Thymus (tissue), 11 donors: ENCODE data around the gene LCLAT1. TPM values are rescaled to one million over a fixed set of nuclear protein-coding genes. Genes with fewer than 3 reads are reported as not detected.

Experiments used
- DNase-seq, 9 donors: peaks; one replicate each; pipeline ENCODE4 v3.0.0-alpha.2; 2013; ENCODE audit warnings: low spot score in 9 of 9, low read depth in 6 of 9, missing footprints in 1 of 9
- H3K27ac ChIP-seq, 2 donors: one replicate each; pipeline ENCODE4 v1.5.1; 2013; ENCODE audit warnings: control low read depth in 1 of 2, low read depth in 1 of 2, low read length in 1 of 2, mild to moderate bottlenecking in 1 of 2, moderate library complexity in 1 of 2
- H3K27me3 ChIP-seq, 2 donors: one replicate each; pipeline ENCODE4 v1.5.1; 2013; ENCODE audit warnings: low read length in 1 of 2; ENCODE audit not compliant: control insufficient read depth in 2 of 2, insufficient read depth in 1 of 2
- H3K36me3 ChIP-seq, 2 donors: one replicate each; pipeline ENCODE4 v1.5.1; 2013; ENCODE audit warnings: low read length in 1 of 2, mild to moderate bottlenecking in 1 of 2, moderate library complexity in 1 of 2; ENCODE audit not compliant: control insufficient read depth in 2 of 2, insufficient read depth in 2 of 2
- H3K4me1 ChIP-seq, 2 donors: one replicate each; pipeline ENCODE4 v1.5.1; 2013; ENCODE audit warnings: low read length in 2 of 2; ENCODE audit not compliant: control insufficient read depth in 2 of 2, insufficient read depth in 2 of 2
- H3K4me3 ChIP-seq, 2 donors: one replicate each; pipeline ENCODE4 v1.5.1; 2013; ENCODE audit warnings: low read length in 2 of 2, control low read depth in 1 of 2, mild to moderate bottlenecking in 1 of 2
- H3K9me3 ChIP-seq, 2 donors: one replicate each; pipeline ENCODE4 v1.5.1; 2013; ENCODE audit warnings: low read length in 1 of 2, mild to moderate bottlenecking in 1 of 2; ENCODE audit not compliant: control insufficient read depth in 2 of 2, insufficient read depth in 1 of 2
- WGBS: extraction: QIAGEN DNeasy Blood & Tissue Kit; methylation state at CpG from one replicate; pipeline ENCODE4 v1.1.7; 2013; 5-methylcytosine and 5-hydroxymethylcytosine counted together
- polyA plus RNA-seq: library from polyadenylated mRNA; stranded (reverse); fragments of 200-250 nt; gene quantifications from one replicate; pipeline ENCODE4 v1.2.3, GENCODE V29; 2013
- total RNA-seq: library from RNA; stranded (reverse); fragments of 120-200 nt; gene quantifications from one replicate; pipeline ENCODE4 v1.2.4, GENCODE V29; 2013
- donor health status: healthy.

LCLAT1 gene
- total and polyA plus RNA-seq, 2 donors: 5.0 to 12.9 TPM

- H3K9me3 ChIP-seq: no peaks in the 10 kb centered on the region
- DNase-seq: no peak
- 88% methylated on average over 5 of the region's 5 CpGs for WGBS
Measured at GRCh38 chr2:30661173-30662107, 214.4 kb downstream of the LCLAT1 start.

DNA sequence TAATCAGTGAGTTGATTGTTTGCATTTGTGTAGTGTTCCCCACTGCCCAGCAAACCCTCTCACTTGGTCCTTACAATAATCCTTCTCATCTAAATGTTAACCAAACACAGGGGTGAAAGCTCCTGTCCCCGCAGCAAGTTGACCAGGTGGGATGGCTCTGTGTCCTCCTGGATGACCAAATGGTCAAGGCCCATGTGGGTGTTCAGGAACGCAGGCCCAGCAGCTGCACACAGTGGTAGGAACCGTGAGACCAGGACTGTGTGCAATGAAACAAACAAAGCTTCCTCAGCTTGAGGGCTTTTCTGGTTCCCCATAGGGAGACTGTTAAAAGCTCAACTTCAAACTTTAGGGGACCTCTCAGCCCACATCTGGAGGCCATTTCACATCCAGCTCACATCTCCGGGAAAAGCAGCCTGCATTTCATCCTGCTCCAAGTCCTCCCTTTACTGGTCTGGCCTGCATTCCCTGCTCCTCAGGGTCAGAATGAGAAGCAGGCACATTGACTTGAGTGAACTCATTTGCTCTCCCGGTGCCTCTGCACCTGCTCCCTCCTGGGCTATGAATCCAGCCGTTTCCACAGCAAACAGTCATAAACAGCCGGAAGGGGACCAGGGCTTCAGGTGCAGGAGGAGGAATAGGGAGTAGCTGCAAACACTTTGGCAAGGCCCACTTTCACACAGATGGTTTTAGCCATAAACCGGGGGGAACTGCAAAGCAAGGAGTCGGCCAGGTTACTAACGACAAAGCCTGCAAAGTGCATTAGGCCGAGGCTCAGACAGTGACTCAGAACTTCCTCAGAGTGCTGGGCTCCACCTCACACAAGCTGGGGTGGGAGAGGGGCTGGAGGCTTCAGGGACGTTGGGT, 215.5 kb downstream of the LCLAT1 start:
- Histone ChIP-seq H3K27ac (no peak overlapping the region), H3K27me3 (no peaks in the 10 kb centered on the region), H3K4me1 (no peaks in the 10 kb centered on the region), H3K9me3 (no peaks in the 10 kb centered on the region), H3K4me3 (no peak overlapping the region), H3K36me3 (no peaks in the 10 kb centered on the region)
- DNase-seq: no peak
- 92% methylated on average over 12 of the region's 12 CpGs for WGBS

More at GRCh38 chr2:30661173-30662107, 214.4 kb downstream of the LCLAT1 start:
- no peaks in the 10 kb centered on the region for H3K36me3 ChIP-seq
- no peaks in the 10 kb centered on the region for H3K4me1 ChIP-seq
- H3K27ac ChIP-seq: no peak overlapping the region
- H3K4me3 ChIP-seq: no peak overlapping the region
- no peaks in the 10 kb centered on the region for H3K27me3 ChIP-seq

DNA sequence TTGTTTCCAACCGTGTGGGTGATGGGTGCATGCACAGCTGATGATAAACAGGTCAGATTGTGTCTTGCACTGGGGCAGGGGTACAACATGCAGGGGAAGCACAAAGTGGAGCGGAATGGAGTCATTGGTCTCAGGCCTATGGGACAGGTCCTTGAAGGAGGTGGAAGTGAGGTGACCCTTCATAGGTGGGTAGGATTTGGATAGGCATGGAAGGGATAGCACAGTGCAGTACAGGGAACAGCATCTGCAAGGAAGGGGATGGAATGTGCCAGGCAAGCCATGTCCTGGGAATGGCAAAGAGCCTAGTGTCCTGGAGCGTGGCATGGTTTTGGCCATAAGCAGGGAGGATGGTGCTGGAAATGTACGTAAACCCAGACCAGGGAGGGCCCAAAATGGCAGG, 216.3 kb downstream of the LCLAT1 start:
- 98% methylated on average over 4 of the region's 4 CpGs for WGBS
- Histone ChIP-seq H3K9me3 (no peaks in the 10 kb centered on the region), H3K36me3 (no peaks in the 10 kb centered on the region), H3K4me1 (no peaks in the 10 kb centered on the region), H3K4me3 (no peak overlapping the region), H3K27ac (no peak overlapping the region), H3K27me3 (no peaks in the 10 kb centered on the region)
- DNase-seq: no peak

GRCh38 chr2:30663806-30664205, 216.8 kb downstream of the LCLAT1 start:
- H3K4me3 ChIP-seq: no peak overlapping the region
- no peaks in the 10 kb centered on the region for H3K36me3 ChIP-seq
- H3K9me3 ChIP-seq: no peaks in the 10 kb centered on the region
- H3K27ac ChIP-seq: no peak overlapping the region
- H3K27me3 ChIP-seq: no peaks in the 10 kb centered on the region
- DNase-seq: no peak
- 97% methylated on average over 3 of the region's 3 CpGs for WGBS
- H3K4me1 ChIP-seq: no peaks in the 10 kb centered on the region

- Histone ChIP-seq H3K4me3 (no peak overlapping the region), H3K27me3 (no peaks in the 10 kb centered on the region), H3K9me3 (peaks cover 1 to 4% of the 10 kb centered on the region in 2 donors), H3K27ac (no peak overlapping the region), H3K36me3 (no peaks in the 10 kb centered on the region), H3K4me1 (no peaks in the 10 kb centered on the region)
- no peak for DNase-seq
- 97% methylated on average over 8 of the region's 8 CpGs for WGBS
Measured at GRCh38 chr2:30664761-30665358, 217.8 kb downstream of the LCLAT1 start.

GRCh38 chr2:30665761-30666265, 218.8 kb downstream of the LCLAT1 start:
- Histone ChIP-seq H3K27me3 (no peaks in the 10 kb centered on the region), H3K4me3 (no peak overlapping the region), H3K9me3 (peaks cover 1 to 6% of the 10 kb centered on the region in 2 donors), H3K36me3 (no peaks in the 10 kb centered on the region), H3K4me1 (no peaks in the 10 kb centered on the region), H3K27ac (no peak overlapping the region)
- DNase-seq: no peak
- WGBS: 96% methylated on average over 3 of the region's 3 CpGs

- 84% methylated on average over 4 of the region's 4 CpGs for WGBS
- H3K27me3 ChIP-seq: no peaks in the 10 kb centered on the region
- no peak overlapping the region for H3K4me3 ChIP-seq
- no peaks in the 10 kb centered on the region for H3K36me3 ChIP-seq
- H3K27ac ChIP-seq: no peak overlapping the region
- DNase-seq: no peak
- H3K4me1 ChIP-seq: no peaks in the 10 kb centered on the region
- H3K9me3 ChIP-seq: peaks cover 1 to 7% of the 10 kb centered on the region in 2 donors
Measured at GRCh38 chr2:30666266-30666874, 219.3 kb downstream of the LCLAT1 start.

DNA sequence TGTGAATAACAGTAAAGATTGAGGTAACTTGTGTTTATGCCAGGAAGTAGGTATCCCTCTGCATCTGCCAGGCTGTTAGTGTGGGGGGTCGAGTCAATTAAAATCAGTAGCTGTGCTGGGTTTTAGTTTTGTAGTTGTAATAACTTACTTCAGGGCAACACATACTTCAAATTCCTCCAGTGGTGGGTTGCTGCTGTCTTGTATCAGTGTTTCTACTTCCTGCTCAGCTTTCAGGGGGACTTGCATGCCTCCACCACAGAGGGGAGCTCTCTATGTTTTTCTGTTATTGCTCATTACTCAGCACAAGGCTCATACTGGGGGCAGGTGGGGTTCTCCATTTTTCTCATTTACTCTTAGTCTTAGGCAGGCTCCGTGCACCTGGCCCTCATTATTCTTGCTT, 223.4 kb downstream of the LCLAT1 start:
- no peak overlapping the region for H3K27ac ChIP-seq
- H3K9me3 ChIP-seq: peaks cover 1 to 7% of the 10 kb centered on the region in 2 donors
- no peaks in the 10 kb centered on the region for H3K4me1 ChIP-seq
- 93% methylated on average over 2 of the region's 2 CpGs for WGBS
- H3K27me3 ChIP-seq: no peaks in the 10 kb centered on the region
- H3K36me3 ChIP-seq: no peaks in the 10 kb centered on the region
- H3K4me3 ChIP-seq: no peak overlapping the region
- no peak for DNase-seq
